GM12872 (cell line): ENCODE data around the gene IL12RB2.

ENCODE experiments used
- CTCF ChIP-seq: IDR thresholded peaks from 3 replicates; pipeline ENCODE4 v1.5.1; 2011; ENCODE audit warnings: low read depth, mild to moderate bottlenecking, low read length, moderate library complexity; ENCODE audit not compliant: insufficient read depth

Gene IL12RB2

GRCh38 chr1:67418839-67419586 lies 111.3 kb downstream of the IL12RB2 start:
- TF ChIP-seq CTCF: no peak

DNA sequence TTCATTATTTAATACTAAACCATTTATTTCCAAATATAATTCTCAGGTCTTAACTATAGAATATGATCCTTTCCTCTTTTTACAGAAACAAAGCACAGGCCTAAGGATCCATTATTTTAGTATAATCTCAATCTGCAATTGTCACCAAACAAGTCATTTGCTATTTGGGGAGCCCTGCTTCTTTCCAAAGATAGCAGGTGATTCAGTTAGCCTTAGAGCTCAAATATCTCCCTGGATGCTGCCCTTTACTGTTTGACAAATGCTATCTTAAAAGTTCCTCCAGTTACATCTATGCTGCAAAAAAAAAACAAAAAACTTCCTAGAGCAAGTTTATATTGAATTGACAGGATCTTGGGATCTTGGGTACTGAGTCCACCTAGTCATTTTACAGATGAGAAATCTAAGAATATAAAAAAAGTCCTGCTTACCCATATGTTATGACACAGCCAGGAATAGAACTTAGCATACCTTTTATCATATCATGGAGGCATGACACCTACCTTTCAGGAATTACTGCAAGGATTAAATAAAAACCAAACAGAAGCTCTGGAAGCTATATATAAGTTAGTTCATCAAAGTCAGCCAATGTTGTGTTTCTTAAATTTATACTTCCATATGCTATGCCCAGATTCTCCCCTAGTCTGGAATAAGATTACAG lies 113.3 kb downstream of the IL12RB2 start:
- TF ChIP-seq CTCF: no peak

DNA sequence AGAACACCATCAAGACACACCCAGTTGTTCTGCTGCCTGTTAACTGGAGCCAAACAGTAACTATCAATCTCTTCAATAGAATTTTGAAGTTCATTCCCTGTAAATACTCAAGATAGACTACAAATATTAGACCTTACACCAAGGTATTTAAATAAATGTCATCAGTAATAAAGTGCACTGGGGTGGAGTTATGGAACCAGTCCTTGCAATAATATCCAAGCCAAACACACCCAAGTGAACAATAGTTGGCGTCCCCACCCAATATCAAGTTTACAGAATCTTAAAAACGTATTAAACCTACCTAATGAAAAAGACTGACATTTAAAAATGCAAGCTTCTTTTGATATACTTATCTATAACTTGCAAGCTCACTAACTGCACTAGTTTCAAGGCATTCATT lies 119.8 kb downstream of the IL12RB2 start:
- TF ChIP-seq CTCF: no peak

GRCh38 chr1:67427947-67428346 lies 120.3 kb downstream of the IL12RB2 start:
- no peak for TF ChIP-seq CTCF

- no peak for TF ChIP-seq CTCF
Measured at GRCh38 chr1:67429011-67429527, 121.4 kb downstream of the IL12RB2 start.

- no peak for TF ChIP-seq CTCF
Measured at GRCh38 chr1:67429528-67430357, 122.1 kb downstream of the IL12RB2 start.
